WI38 (cell line): ENCODE measurements around the gene OXSR1.

Experiments used
- H3K4me3 ChIP-seq: 2 replicates; pipeline ENCODE4 v1.5.1; 2011; ENCODE audit warnings: low read depth, mild to moderate bottlenecking, control low read depth, low read length
- CTCF ChIP-seq: IDR thresholded peaks from 2 replicates; pipeline ENCODE4 v1.5.1; 2012; ENCODE audit warnings: low read depth, mild to moderate bottlenecking, control low read depth, low read length

Gene OXSR1

DNA sequence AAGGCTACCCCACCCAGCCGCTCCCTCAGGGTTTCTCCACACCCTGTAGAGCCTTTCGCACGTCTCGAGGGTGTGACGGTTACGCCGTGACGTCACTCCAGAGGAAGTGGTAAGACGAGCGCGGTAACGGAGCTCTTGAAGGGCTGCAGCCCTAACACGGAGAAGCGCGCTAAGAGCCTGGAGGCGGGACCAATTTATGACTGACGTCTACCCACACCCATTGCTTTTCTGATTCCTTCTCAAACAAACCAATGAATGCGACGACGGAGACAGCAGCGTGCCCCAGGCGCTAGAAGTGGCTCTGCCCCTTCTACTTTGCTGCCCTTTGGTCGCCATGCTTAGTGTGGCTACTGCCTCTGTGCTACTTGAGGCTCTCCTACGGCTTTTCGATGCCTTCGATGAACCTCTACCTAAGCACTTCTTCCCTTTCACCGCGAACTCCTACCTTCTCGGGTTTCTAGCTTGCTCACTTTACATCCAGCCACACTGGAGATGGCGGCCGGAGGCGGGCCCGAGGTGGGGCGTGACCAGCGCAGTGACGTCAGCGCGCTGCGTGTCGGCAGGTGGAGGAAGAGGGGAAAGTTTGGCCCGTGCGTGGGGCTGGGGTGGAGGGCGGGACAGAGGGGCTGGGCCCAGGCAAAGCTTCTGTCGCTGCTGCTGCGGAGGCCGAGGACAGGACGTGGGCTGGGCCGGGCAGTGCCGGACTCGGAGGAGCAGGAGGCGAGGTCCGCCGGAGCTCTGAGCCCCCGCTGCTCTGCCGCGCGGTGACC lies at the start of gene OXSR1:
TSS of gene OXSR1 (plus strand) at position 586 of the 770 bp plus-strand sequence. CDS start 340 bp downstream, outside the sequence.
- H3K4me3 ChIP-seq: peak within 1 kb of the TSS; percentile 73
- TF ChIP-seq CTCF: no peak

DNA sequence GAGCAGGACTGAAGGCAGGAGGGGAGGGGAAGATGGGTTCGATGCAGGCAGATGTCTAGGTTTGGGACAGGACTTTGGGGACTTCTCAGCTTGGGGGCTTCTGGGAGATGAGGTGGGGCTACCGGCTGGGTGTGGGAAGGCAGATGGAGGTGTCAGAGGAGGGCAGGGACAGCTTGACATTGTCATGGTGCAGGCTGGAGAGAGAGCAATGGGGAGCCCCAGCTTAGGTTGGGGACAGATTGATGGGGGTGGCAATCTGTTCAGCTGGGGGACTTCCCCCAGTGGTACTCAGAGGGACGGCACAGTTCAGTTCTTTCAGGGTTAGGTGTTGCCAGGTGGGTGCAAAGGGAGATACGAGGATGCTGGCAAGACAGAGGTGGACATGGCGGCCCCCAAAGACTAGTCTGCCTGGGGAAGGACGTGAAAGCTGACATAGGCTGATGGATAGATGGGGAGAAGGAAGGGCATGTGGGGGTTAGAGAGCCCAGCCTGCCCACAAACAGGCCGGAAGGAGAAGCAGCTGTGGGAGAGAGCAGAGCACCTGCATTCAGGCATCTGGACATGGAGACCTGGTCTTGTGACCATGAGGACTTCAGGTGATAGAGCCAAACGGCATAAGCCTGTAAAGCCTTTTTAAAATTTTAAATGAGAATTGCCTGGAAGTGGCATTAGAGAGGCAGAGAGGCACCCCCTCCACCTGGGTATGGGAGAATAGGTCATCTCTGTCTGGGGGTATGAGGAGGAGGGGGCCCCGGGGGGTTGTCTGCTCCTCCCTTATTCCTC lies 49.5 kb upstream of the OXSR1 start:
- H3K4me3 ChIP-seq: no peak overlapping the region
- no peak for TF ChIP-seq CTCF

- no peak overlapping the region for H3K4me3 ChIP-seq
- TF ChIP-seq CTCF: no peak
These were observed 48.7 kb upstream of the OXSR1 start for GRCh38 chr3:38116471-38117162.

- no peak for TF ChIP-seq CTCF
- no peak overlapping the region for H3K4me3 ChIP-seq
These were observed 48.1 kb upstream of the OXSR1 start for GRCh38 chr3:38117163-38117716.

- peak; percentile 87 for TF ChIP-seq CTCF
- no peak overlapping the region for H3K4me3 ChIP-seq
These were observed 47.5 kb upstream of the OXSR1 start for GRCh38 chr3:38117748-38118420.

DNA sequence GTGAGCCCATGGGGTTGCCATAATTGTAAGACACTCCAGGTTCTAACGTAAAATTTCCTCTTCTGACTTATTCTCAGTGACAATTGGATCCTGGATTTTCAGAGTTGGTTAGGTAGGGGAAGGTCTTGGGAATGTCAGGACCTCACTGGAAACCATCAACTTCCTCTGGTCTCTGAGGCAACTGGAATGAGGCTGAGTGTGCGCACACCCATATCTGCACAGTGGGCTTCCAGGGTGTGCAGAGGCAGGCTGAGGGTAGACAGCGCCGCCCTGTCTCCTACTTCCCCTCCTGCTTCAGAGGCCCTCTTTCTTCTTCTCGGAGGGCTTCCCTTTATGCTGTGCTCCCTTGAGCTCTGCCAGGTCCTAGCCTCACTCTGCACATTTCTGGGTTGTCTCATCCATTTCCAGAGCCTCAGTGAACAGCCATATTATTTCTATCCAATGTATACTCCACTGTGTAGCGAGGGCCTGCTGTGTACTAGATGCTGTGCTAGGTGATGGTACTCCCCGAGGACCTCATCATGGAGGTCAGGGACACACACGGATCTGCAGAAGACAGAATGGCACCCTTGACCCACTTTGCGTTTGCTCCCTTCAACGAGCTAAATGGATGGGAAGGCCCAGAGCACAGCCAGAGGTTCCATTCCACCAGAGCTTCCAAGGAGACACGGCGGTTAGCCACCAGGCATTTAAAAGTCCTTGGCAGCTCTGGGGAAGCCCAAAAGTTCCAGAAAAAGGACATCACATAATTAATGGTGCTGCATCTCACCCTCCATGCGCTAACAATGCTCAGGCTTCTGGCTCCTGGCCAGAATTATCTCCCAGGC lies 46.7 kb upstream of the OXSR1 start:
- no peak for TF ChIP-seq CTCF

More for the DNA sequence above, 46.7 kb upstream of the OXSR1 start:
- H3K4me3 ChIP-seq: no peak overlapping the region
